Nephron (organoid): Measurements from ENCODE around the gene CCL19.
A peak's percentile ranks its signal among the peaks of the same experiment; 100 is the strongest.

ENCODE experiments used
- H3K27ac Mint-ChIP-seq, 3 experiments: 2 replicates each; pipeline ENCODE4 v1.8.0; 2020; ENCODE audit warnings: mixed read lengths in 3 of 3, mild to moderate bottlenecking in 2 of 3, moderate library complexity in 1 of 3
- H3K27me3 Mint-ChIP-seq: 2 replicates; pipeline ENCODE4 v1.8.0; 2021; ENCODE audit warnings: low read depth, mild to moderate bottlenecking, moderate library complexity, mixed read lengths
- H3K36me3 Mint-ChIP-seq: 2 replicates; pipeline ENCODE4 v1.8.0; 2020; ENCODE audit warnings: low read depth, mixed read lengths
- H3K4me1 Mint-ChIP-seq: 2 replicates; pipeline ENCODE4 v1.8.0; 2020; ENCODE audit warnings: mixed read lengths
- H3K4me3 Mint-ChIP-seq, 3 experiments: 2 replicates each; pipeline ENCODE4 v1.8.0; 2020; ENCODE audit warnings: mild to moderate bottlenecking in 3 of 3, mixed read lengths in 3 of 3, moderate library complexity in 2 of 3
- H3K9me3 Mint-ChIP-seq: 2 replicates; pipeline ENCODE4 v1.8.0; 2020; ENCODE audit warnings: mixed read lengths
- CTCF ChIP-seq, 3 experiments: fragments of 200-600 bp; sonication (generic); IDR thresholded peaks; one replicate each; pipeline ENCODE4 v1.5.0; 2021; ENCODE audit warnings: antibody characterized with exemption in 3 of 3; ENCODE audit not compliant: unreplicated experiment in 3 of 3

CCL19 gene

GRCh38 chr9:34656992-34657391 is 34.1 kb downstream of the CCL19 start:
- H3K27me3 Mint-ChIP-seq = no peaks in the 10 kb centered on the region
- H3K9me3 Mint-ChIP-seq = no peaks in the 10 kb centered on the region
- peaks cover 18% of the 10 kb centered on the region for H3K36me3 Mint-ChIP-seq
- H3K27ac Mint-ChIP-seq = no peak overlapping the region
- peaks cover 47% of the 10 kb centered on the region for H3K4me1 Mint-ChIP-seq
- no peak for TF ChIP-seq CTCF (IDR thresholded peaks at IDR 0.05; ENCODE audit: unreplicated experiment in 3 of 3)
- no peak overlapping the region for H3K4me3 Mint-ChIP-seq

- no peak for TF ChIP-seq CTCF (IDR thresholded peaks at IDR 0.05; ENCODE audit: unreplicated experiment in 3 of 3)
- Mint-ChIP-seq H3K27ac (peak overlapping the region; percentile 72 to 99 (median 99)), H3K9me3 (no peaks in the 10 kb centered on the region), H3K4me3 (peak overlapping the region; percentile 74 to 95 (median 89)), H3K4me1 (peaks cover 63% of the 10 kb centered on the region), H3K27me3 (no peaks in the 10 kb centered on the region), H3K36me3 (peaks cover 11% of the 10 kb centered on the region)
These were observed 35.7 kb downstream of the CCL19 start for GRCh38 chr9:34655394-34655793.

- TF ChIP-seq CTCF (IDR thresholded peaks at IDR 0.05; ENCODE audit: unreplicated experiment in 3 of 3) = no peak
- no peaks in the 10 kb centered on the region for H3K27me3 Mint-ChIP-seq
- peak overlapping the region; percentile 99 for H3K27ac Mint-ChIP-seq
- peaks cover 63% of the 10 kb centered on the region for H3K4me1 Mint-ChIP-seq
- peak overlapping the region; percentile 74 to 95 (median 89) for H3K4me3 Mint-ChIP-seq
- peaks cover 15% of the 10 kb centered on the region for H3K36me3 Mint-ChIP-seq
- H3K9me3 Mint-ChIP-seq = no peaks in the 10 kb centered on the region
These were observed 36.6 kb downstream of the CCL19 start for GRCh38 chr9:34654323-34655051.

- TF ChIP-seq CTCF (IDR thresholded peaks at IDR 0.05; ENCODE audit: unreplicated experiment in 3 of 3) = no peak
- H3K4me1 Mint-ChIP-seq = peaks cover 65% of the 10 kb centered on the region
- H3K4me3 Mint-ChIP-seq = peak overlapping the region; percentile 74 to 95 (median 89)
- H3K27me3 Mint-ChIP-seq = no peaks in the 10 kb centered on the region
- peak overlapping the region; percentile 99 for H3K27ac Mint-ChIP-seq
- H3K36me3 Mint-ChIP-seq = peaks cover 24% of the 10 kb centered on the region
- no peaks in the 10 kb centered on the region for H3K9me3 Mint-ChIP-seq
These were observed 37.7 kb downstream of the CCL19 start for GRCh38 chr9:34653151-34654072.

GRCh38 chr9:34652602-34653000 is 38.5 kb downstream of the CCL19 start:
- Mint-ChIP-seq H3K9me3 (no peaks in the 10 kb centered on the region), H3K4me3 (peak overlapping the region; percentile 74 to 95 (median 89)), H3K4me1 (peaks cover 71% of the 10 kb centered on the region)

More at GRCh38 chr9:34652602-34653000, 38.5 kb downstream of the CCL19 start:
- Mint-ChIP-seq H3K36me3 (peaks cover 32% of the 10 kb centered on the region), H3K27ac (peak overlapping the region; percentile 99), H3K27me3 (no peaks in the 10 kb centered on the region)
- no peak for TF ChIP-seq CTCF (IDR thresholded peaks at IDR 0.05; ENCODE audit: unreplicated experiment in 3 of 3)
